M059J (cell line): ENCODE results near the gene LAIR2. TPM values are rescaled to one million over a fixed set of nuclear protein-coding genes. Genes with fewer than 3 reads are reported as not detected.

ENCODE experiments used
- DNase-seq: peaks from one replicate; pipeline ENCODE4 v3.0.0-alpha.2; 2012; ENCODE audit warnings: low read depth
- total RNA-seq: library from RNA; depleted of rRNA; stranded (reverse); fragments of >200 nt; shearing (Covaris generic); gene quantifications from 2 replicates; pipeline ENCODE4 v1.2.3, GENCODE V29; 2014; rRNA removed

Gene LAIR2, protein sequence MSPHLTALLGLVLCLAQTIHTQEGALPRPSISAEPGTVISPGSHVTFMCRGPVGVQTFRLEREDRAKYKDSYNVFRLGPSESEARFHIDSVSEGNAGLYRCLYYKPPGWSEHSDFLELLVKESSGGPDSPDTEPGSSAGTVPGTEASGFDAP
- not detected in 2 replicates for total RNA-seq

DNA sequence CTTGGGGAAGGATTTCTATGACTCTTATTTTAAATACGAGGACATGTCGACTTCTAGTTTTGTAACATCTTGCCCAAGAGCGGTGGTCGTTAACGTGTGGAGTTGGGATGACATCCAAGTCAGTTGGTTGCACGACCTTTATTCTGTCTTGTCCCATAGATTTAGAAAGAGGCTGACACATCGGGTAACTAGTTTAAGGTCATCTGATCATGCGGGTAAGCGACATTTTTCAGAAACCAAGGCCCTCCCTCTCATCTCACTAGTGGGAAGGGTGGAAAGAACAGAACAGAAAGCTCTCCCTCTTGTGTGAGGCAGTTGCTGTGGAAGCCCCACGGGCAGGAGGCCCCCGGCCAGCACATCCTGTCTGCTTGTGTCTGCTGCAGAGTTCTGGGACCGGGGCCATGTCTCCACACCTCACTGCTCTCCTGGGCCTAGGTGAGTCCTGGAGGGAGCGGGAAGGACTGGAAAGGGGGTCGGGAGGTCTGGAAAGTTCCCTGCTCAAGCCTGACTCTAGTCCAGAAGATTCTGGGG is at the start of gene LAIR2:
Gene LAIR2 (plus strand): TSS at position 314 of the 531 bp plus-strand sequence. CDS start 88 bp downstream, at position 402.
- no peak for DNase-seq

DNA sequence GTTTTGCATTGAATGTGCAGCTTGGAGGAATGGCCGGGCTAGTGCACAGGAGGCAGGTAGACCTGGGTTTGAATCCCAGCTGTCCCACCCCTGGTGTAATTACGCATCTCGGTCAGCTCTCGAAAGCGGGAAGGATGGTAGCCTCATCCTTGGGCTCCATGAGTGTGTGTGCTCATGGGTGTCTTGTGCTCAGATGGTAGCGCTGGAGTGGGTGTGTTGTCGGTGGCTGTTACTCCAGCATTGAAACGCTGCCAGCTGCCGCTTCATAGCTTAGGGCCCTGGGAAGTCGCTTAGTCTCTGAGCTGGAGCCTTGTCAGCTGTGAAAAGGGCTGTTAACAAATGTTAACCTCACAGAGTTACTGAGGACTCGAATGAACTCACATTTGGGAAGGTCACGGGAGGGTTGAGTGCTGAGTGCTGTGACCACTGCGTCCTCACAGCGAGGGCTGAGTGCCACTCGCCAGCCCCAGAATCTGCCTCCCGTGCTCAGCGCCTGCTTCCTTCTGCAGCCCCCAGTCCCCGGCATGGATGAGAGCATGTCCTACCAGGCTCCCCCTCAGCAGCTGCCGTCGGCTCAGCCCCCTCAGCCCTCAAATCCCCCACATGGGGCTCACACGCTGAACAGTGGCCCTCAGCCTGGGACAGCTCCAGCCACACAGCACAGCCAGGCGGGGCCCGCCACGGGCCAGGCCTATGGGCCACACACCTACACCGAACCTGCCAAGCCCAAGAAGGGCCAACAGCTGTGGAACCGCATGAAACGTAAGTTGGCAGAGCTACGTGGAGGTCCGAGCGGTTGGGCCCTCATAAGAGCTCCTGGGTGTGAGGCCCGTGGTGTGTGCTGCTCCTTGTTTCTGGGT is 48.5 kb upstream of the LAIR2 start:
- DNase-seq: no peak

DNA sequence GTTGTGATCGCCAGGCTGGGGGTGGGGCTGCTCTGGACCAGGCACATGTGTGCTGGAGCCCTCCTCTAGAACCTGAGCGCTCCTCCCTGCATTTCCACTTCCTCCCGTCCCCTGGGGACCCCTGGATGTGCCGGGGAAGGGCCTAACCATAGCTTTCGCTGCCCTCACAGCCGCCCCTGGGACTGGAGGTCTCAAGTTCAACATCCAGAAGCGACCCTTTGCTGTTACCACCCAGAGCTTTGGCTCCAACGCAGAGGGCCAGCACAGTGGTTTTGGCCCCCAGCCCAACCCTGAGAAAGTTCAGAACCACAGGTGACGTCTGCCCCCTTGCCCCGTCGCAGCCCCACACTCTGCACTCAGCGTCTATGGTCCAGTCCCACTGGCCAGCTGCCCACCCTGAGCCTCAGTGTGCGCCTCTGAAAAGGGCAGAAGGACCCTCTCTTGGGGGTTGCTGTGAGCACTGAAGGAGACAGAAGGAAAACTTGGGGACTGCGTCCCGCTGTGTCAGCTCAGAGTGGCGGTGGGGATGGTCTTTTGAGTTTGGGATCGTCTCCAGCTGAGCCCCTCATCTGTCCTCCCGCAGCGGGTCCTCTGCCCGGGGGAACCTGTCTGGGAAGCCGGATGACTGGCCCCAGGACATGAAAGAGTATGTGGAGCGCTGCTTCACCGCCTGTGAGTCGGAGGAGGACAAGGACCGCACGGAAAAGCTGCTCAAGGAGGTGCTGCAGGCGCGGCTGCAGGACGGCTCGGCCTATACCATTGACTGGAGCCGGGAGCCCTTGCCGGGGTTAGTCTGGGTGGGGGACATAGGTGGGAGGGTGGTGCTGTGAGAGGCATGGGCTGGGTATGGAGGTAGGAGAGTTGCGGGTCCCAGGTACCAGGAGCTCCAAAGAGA is 47.6 kb upstream of the LAIR2 start:
- DNase-seq: no peak

DNA sequence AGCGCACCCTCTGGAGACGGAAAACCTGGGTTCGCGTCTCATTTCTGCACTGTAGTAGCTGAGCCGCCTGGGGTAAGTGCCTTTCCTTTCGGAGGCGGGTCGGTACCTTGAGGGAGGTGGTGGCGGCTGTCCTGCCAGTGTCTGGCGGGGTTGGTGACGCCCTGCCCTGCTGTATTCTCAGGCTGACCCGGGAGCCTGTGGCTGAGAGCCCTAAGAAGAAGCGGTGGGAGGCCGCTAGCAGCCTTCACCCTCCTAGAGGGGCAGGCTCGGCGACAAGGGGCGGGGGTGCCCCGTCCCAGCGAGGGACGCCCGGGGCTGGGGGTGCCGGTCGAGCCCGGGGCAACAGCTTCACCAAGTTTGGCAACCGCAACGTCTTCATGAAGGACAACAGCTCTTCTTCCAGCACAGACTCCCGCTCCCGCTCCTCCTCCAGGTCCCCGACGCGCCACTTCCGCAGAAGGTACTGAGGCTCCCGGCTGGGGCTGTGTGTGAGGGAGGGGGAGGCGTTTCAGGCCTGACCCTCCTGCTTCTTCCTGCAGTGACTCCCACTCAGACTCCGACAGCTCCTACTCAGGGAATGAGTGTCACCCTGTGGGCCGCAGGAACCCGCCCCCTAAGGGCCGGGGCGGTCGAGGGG is 46.7 kb upstream of the LAIR2 start:
- no peak for DNase-seq

DNA sequence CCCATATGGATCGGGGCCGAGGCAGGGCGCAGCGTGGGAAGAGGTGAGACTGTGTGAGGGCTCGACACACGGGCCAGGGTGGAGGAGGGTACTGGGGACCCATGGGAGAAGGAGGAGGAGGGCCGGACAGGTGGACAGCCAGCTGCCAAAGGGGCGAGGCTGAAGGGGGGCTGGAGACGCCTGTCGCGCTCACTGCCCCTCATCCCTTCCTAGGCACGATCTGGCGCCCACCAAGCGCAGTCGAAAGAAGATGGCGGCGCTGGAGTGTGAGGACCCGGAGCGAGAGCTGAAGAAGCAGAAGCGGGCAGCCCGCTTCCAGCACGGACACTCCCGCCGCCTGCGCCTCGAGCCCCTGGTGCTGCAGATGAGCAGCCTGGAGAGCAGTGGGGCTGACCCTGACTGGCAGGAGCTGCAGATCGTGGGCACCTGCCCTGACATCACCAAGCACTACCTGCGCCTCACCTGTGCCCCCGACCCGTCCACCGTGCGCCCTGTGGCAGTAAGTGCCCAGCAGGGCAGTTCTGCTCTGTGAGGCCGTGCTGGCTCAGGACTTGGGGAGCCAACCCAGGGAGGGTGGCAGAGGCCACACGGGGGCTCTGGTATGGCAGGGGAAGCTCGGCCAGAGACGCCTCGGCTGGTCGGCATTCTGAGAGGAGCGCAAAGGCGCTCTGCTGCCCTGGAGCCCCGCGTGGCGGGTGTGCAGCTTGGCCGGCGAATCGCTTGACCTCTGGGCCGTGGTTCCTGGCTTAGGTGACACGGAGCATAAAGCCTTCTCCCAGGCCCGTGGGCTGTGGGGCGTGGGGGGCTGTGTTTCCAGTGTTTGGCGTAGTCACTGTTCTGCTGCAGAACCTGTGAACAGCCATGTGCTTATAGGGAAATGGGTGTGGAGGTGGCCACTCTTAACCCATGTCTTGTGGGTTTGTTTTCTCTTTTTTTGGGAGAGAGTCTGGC is 45.9 kb upstream of the LAIR2 start:
- DNase-seq: no peak

DNA sequence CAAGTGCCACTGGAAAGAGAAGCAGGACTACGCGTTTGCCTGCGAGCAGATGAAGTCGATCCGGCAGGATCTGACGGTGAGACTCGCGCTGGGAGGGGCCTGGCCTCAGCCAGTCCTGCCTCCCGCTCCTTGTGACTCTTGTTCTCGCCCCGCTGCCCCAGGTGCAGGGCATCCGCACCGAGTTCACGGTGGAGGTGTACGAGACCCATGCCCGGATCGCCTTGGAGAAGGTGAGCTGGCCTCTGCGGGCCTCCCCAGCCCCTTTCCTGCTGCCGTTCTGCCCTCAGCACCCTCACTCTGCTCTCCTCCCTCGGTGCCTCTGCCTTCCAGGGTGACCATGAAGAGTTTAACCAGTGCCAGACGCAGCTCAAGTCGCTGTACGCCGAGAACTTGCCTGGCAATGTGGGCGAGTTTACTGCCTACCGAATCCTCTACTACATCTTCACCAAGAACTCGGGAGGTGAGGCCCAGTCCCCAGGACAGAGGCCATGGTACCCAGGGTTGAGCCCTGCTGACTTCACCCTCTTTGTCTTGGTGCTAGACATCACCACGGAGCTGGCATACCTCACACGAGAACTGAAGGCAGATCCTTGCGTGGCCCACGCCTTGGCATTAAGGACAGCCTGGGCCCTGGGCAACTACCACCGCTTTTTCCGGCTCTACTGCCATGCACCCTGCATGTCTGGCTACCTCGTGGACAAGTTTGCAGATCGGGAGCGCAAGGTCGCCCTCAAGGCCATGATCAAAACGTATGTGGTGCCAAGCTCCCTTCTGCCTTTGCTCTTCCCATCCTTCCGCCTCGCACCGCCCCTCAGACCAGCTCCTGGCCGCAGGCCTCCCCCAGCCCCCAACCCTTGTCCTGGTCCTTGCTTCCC is 44.6 kb upstream of the LAIR2 start:
- DNase-seq: no peak

DNA sequence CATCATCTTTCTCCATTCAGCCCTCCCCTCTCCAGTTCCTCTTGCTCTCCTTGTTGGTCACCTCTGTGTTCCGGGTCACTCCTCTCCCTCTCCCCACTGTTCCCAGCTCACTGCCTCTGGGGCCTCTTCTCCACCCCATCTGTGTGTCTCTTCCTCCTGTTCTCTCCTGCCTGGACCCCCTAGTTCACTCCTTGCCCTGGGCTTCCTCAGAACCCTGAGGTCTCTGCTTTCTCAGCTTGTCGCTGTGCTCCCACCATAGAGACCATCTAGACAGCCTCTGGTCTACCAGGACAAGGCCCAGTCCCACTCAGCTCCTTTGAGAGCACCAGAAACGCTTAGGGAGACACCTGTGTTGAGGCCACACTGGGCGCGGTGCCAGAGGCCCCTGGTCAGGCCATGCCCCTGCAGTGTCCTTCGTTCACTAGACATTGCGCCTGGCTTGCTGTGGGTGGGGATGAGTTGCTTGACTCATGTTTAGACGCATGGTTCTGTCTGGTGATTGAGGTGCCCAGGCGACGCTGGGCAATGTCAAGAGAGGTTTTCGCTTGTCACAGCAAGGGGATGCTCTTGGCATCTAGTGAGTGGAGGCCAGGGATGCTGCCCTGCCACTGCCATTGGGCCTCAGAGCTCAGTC is 43.9 kb upstream of the LAIR2 start:
- no peak for DNase-seq

DNA sequence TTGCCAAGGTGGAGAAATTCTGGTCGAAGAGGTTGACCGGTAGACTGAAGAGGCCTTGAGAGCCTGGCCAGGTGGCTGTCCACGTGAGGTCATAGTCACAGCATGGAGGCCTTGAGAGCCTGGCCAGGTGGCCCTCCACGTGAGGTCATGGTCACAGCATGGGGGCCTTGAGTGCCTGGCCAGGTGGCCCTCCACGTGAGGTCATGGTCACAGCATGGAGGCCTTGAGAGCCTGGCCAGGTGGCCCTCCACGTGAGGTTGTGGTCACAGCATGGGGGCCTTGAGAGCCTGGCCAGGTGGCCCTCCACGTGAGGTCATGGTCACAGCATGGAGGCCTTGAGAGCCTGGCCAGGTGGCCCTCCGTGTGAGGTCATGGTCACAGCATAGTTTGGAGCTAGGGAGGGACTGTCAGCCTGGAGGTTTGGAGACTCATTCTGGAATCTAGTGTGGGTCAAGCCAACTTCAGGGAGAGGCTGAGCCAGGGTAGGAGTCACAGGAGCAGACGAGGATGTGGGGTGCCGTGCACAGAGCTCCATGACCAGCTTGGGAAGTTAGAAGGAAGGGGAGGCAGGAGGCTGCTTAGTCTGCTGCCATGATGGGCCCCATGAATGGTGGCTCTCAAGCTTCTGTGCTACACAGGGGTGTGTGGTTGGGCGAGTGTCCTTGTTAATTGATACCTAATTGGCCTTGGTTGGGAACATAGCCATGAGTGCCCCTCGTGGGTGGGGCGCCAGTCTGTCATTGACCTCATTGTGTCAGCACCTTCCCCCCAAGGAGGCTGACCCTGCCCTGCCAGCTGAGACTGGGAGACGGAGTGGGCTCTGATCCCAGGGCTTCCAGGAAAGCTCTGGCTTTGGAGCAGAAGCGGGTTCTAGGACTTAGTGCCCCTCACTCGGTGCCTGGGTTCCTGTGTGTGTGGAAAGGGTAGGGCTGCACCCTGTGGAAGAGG is 43.1 kb upstream of the LAIR2 start:
- DNase-seq: no peak

DNA sequence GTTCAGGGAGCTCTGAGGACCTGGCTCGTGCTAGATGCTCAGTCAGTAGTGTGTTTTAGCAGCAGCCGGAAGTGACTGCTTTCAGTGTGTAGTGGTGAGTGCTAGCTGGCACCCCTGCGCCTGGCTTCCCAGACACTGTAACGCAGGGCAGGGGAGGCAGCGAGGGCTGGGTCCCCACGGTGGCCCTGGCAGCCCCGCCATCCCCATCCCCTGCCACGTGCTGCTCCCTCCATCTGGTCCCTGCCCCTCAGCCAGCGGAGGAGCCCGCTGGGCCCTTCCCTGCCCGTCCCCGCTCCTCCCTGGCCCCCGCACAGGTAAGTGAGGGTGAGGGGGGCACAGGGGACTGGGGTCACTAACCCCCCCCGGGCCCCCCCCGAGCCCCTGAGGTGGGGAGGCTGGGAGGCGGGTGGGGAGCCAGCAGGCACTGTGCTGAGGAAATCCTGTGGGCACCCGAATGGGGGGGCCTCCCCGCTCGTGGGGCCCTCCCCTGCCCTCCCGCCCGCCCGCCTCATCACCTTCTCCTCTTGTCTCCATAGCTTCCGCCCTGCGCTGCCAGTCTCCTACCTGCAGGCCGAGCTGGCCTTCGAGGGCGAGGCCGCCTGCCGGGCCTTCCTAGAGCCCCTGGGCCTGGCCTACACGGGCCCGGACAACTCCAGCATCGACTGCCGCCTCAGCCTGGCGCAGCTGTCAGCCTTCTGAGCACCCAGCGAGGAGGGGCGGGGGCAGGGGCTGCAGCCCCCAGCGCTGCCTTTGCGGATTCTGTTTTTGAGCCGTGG is 42.2 kb upstream of the LAIR2 start:
- DNase-seq: no peak

DNA sequence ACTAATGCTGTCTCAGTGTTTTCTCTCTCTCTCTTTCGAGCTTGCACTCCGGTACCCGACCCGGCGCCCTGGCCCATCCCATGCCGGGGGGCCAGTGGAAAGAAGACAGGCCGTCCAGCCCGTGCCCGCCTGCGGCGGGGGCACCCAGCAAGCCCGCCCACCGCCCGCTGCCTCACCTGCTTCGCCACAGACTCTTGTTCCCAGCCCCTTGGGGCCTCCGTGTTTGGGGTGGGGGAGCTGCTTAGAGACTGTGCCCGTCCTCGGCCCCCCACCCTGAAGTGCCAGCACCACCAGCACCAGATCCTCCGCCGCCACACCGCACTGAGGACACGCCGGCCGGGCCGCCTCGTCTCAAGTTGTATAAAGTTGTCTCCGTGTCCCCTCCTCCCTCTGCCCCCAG is 41.4 kb upstream of the LAIR2 start:
- DNase-seq: no peak

DNA sequence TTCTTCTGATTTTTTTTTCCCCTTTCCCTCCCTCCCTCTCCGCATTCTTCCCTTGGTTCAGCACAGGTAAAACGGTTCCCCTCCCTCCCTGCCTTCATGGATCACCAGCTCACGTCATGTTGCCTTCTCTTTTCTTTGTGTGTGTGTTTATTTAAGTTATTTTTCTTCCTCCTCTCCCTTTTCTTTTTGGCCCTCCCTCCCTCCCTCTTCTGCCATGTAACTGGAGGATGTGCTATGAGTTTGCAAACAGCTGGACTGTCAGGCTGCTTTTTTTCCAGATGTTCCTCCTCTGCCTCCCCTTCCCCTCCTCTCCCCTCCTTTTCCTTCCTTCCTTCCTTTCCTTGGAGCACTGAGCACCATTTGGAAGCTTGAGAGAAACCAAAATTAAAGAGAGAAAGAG is 41.0 kb upstream of the LAIR2 start:
- no peak for DNase-seq

DNA sequence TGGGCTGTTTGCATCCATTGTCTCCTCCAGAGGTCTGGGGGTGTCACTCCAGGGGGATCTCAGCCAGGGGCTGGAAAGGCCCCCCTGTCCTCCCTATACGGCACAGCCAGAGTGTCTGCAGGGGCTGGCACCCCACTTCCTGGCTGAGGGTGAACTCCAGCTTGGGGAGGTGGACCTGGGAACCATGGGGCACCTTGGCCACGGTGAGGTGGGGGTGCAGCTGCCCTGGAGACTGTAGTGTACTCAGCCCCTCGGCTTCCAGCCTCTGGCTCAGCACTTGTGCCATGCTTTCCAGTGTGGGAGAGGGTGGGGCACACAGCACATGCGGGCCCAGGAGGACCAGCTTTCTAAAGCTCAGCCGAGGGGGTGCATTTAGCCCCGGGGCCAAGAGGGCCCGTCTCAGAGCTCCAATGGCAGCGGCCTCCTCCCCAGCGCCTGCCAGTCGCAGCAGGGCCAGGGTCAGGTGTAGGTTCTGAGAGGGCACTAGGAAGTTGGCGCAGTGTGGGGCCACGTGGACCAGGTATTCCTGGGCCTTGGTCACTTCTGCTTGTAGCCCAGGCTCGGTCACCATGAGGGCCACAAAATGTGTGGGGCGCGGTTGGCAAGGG is 40.5 kb upstream of the LAIR2 start:
- DNase-seq: no peak

DNA sequence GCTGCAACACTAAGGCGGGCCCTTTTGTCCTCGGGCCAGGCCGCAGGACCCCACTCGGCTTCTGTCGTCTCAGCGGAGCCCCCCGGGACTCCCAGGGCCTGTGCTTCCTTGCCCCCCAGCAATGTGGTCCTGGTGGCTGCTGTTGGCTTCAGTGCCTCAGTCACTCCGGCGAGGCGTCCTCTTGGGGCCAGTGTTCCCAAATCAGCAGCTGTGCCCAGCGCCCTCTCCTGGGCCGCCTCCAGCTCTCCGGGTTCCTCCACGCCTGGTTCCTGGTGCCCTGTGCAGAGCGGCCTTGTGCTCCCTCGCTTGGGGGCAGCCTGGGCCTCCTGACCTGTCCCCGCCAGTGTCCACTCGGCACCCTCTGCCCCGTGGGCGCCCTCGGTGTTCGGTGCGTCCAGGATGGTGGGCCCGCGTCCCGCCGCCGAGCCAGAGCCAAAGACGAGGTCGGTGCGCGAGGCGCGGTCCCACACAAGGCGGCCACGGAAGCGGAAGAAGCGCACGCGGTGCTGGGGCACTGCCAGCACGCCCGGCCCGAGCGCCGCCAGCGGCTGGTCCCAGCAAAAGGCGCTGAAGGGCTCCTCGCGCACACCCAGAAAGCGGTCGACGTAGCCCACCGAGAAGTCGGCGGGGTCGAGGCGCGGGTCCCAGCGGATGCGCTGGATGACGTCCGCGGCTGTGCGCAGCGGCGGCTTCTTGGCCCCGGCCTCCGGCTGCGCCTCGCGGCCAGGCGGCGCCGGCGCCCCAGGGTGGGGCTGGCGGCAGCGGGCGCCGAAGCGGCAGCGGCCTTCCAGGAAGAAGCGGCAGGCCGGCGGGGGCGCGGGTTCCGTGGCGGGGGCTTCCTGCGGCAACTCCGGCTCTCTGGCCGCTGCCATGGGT is 39.7 kb upstream of the LAIR2 start:
- DNase-seq: peak; percentile 59

DNA sequence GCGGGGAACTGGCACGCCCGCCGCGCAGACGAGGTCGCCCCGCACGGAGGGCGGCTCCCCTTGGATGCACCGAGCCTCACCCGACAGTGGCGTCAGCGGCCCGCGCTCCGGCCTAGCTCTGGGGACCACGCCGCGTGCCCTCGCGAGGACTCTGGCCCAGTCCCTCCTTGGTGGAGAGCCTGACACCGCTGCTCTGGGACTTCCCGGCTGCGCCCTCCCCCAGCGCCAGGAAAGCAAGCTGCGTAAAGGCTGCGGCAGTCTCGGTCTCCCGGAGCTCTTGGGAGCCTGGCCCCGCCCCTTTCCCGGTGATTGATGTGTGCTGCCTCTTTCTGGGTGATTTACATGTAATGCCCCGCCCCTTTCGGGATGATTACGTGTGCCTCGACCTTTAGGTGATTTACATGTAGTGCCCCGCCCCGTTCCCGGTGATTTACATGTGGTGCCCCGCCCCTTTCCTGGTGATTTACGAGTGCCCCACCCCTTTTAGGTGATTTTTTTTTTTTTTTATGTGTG is 39.0 kb upstream of the LAIR2 start, which contains the start of gene LENG9:
Gene LENG9 (minus strand): TSS at position 248 of the 513 bp plus-strand sequence. CDS start 252 bp downstream, outside the sequence.
- peak; percentile 99 for DNase-seq

DNA sequence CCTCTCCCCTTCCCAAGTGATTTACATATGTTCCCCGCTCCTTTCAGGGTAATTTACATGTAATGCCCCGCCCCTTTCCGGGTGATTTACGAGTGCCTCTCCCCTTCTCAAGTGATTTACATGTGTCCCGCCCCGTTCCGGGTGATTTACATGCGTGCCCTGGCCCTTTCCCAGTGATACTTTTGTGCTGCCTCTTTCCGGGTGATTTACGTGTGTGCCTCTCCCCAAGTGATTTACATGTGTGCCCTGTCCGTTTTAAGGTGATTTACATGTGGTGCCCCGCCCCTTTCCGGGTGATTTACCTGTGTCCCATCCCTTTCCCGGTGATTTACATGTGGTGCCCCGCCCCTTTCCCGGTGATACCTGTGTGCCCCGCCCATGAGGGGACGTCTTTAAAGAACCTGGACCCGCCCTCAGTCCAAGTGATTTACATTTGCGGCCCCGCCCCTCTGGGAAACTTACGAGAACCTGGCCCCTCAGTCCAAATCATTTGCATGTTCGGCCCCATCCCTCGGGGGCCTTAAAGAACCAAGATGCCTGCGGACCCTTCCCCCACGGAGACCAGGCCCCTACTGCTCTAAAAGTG is 38.5 kb upstream of the LAIR2 start:
- DNase-seq: peak; percentile 94
